HEK293T (cell line): ENCODE results near the gene CSTA.

ENCODE experiments used
- CTCF ChIA-PET: fragments of 350-600 bp; formaldehyde crosslinking; extraction: SDS; loops from one replicate; lab custom pipeline; 2021; ENCODE audit warnings: antibody characterized with exemption, inconsistent platforms; lab: Yijun Ruan, JAX
- POLR2A ChIA-PET: fragments of 350-600 bp; formaldehyde crosslinking; extraction: SDS; loops from one replicate; lab custom pipeline; 2020; ENCODE audit warnings: antibody characterized with exemption, inconsistent platforms; lab: Yijun Ruan, JAX
- DNase-seq: peaks from one replicate; pipeline ENCODE4 v3.0.0; 2012; ENCODE audit warnings: mixed read lengths; ENCODE audit errors: extremely low spot score
- ARNT ChIP-seq: fragments of 450-650 bp; IDR thresholded peaks from 2 replicates; pipeline ENCODE4 v1.6.1; 2017; ENCODE audit warnings: mild to moderate bottlenecking
- BHLHE40 ChIP-seq: fragments of 450-650 bp; IDR thresholded peaks from 2 replicates; pipeline ENCODE4 v1.6.1; 2016; ENCODE audit warnings: mild to moderate bottlenecking, moderate library complexity, borderline replicate concordance
- CTBP1 ChIP-seq: fragments of 450-650 bp; IDR thresholded peaks from 2 replicates; pipeline ENCODE4 v1.6.1; 2016; ENCODE audit warnings: borderline replicate concordance
- ELF4 ChIP-seq: fragments of 450-650 bp; IDR thresholded peaks from 2 replicates; pipeline ENCODE4 v1.6.1; 2017; ENCODE audit warnings: antibody characterized with exemption
- FOXA1 ChIP-seq: fragments of 450-650 bp; IDR thresholded peaks from 2 replicates; pipeline ENCODE4 v1.6.1; 2016; ENCODE audit warnings: mild to moderate bottlenecking
- FOXK2 ChIP-seq: fragments of 450-650 bp; IDR thresholded peaks from 2 replicates; pipeline ENCODE4 v1.6.1; 2016; ENCODE audit warnings: mild to moderate bottlenecking
- FOXM1 ChIP-seq: fragments of 450-650 bp; IDR thresholded peaks from 2 replicates; pipeline ENCODE4 v1.6.1; 2017; ENCODE audit warnings: mild to moderate bottlenecking, borderline replicate concordance
- HDGF ChIP-seq: fragments of 450-650 bp; IDR thresholded peaks from 2 replicates; pipeline ENCODE4 v1.6.1; 2017; ENCODE audit warnings: antibody characterized with exemption, borderline replicate concordance
- L3MBTL2 ChIP-seq: fragments of 450-650 bp; conservative IDR thresholded peaks from 2 replicates; pipeline ENCODE4 v1.6.1; 2016; ENCODE audit warnings: mild to moderate bottlenecking
- LEF1 ChIP-seq: fragments of 450-650 bp; IDR thresholded peaks from 2 replicates; pipeline ENCODE4 v1.6.1; 2017; ENCODE audit warnings: mild to moderate bottlenecking, borderline replicate concordance
- NFRKB ChIP-seq: fragments of 450-650 bp; IDR thresholded peaks from 2 replicates; pipeline ENCODE4 v1.6.1; 2016; ENCODE audit warnings: mild to moderate bottlenecking, moderate library complexity
- PKNOX1 ChIP-seq: fragments of 450-650 bp; IDR thresholded peaks from 2 replicates; pipeline ENCODE4 v1.6.1; 2016
- SP1 ChIP-seq: fragments of 450-650 bp; IDR thresholded peaks from 2 replicates; pipeline ENCODE4 v1.6.1; 2017
- SUZ12 ChIP-seq: fragments of 450-650 bp; IDR thresholded peaks from 2 replicates; pipeline ENCODE4 v1.6.1; 2016; ENCODE audit warnings: mild to moderate bottlenecking
- TARDBP ChIP-seq: fragments of 450-650 bp; IDR thresholded peaks from 2 replicates; pipeline ENCODE4 v1.6.1; 2016
- ZNF384 ChIP-seq: fragments of 450-650 bp; IDR thresholded peaks from 2 replicates; pipeline ENCODE4 v1.6.1; 2016

The CSTA gene

GRCh38 chr3:122315619-122316018, 9.4 kb upstream of the CSTA start:
- ChIA-PET CTCF (interaction anchor here (0.5 to 1.5 kb wide), 2 partner anchors 8 to 9 kb away, joined by 3 to 4 read pairs; no protein-coding TSS in a partner anchor), POLR2A (no interaction called here)
- TF ChIP-seq TARDBP, result no peak
- no peak for TF ChIP-seq LEF1
- TF ChIP-seq BHLHE40, result no peak
- no peak for TF ChIP-seq ELF4
- no peak for TF ChIP-seq SP1
- TF ChIP-seq NFRKB, result no peak
- no peak for TF ChIP-seq CTBP1
- TF ChIP-seq FOXK2, result no peak
- no peak for TF ChIP-seq L3MBTL2
- DNase-seq, result no peak

- no peak for DNase-seq
- CTCF ChIA-PET, result interaction anchor here (1.5 kb wide), 1 partner anchor 10 kb away, joined by 4 read pairs; no protein-coding TSS in a partner anchor
- no peak for TF ChIP-seq BHLHE40
- no peak for TF ChIP-seq TARDBP
- TF ChIP-seq SP1, result no peak
- no peak for TF ChIP-seq PKNOX1
- TF ChIP-seq ZNF384, result no peak
- TF ChIP-seq FOXM1, result no peak
- TF ChIP-seq SUZ12, result no peak
- no peak for TF ChIP-seq ELF4
- TF ChIP-seq LEF1, result no peak
- no peak for TF ChIP-seq ARNT
- TF ChIP-seq CTBP1, result no peak
- no peak for TF ChIP-seq FOXK2
- POLR2A ChIA-PET, result no interaction called here
These were observed 8.7 kb upstream of the CSTA start for GRCh38 chr3:122316368-122316767.

GRCh38 chr3:122318620-122319019, 6.4 kb upstream of the CSTA start:
- TF ChIP-seq FOXK2, result no peak
- TF ChIP-seq NFRKB, result no peak
- TF ChIP-seq SP1, result no peak
- no peak for TF ChIP-seq L3MBTL2
- no peak for TF ChIP-seq CTBP1
- TF ChIP-seq HDGF, result no peak
- TF ChIP-seq ELF4, result no peak
- TF ChIP-seq PKNOX1, result no peak
- no peak for TF ChIP-seq ZNF384
- no peak for TF ChIP-seq ARNT
- no peak for TF ChIP-seq FOXA1
- TF ChIP-seq SUZ12, result no peak
- no peak for TF ChIP-seq LEF1
- POLR2A ChIA-PET, result no interaction called here
- no peak for DNase-seq
- CTCF ChIA-PET, result interaction anchor here (0.6 kb wide), 1 partner anchor 10 kb away, joined by 3 read pairs; no protein-coding TSS in a partner anchor

- TF ChIP-seq LEF1 (no peak), FOXA1 (no peak), L3MBTL2 (no peak), FOXM1 (no peak), BHLHE40 (no peak), FOXK2 (no peak), SUZ12 (no peak), ARNT (no peak), ELF4 (no peak), NFRKB (no peak), PKNOX1 (no peak), CTBP1 (no peak), HDGF (no peak), ZNF384 (no peak), SP1 (no peak), TARDBP (no peak)
- ChIA-PET POLR2A (no interaction called here), CTCF (interaction anchor here (0.6 kb wide), 1 partner anchor 34 kb away, joined by 3 read pairs; no protein-coding TSS in a partner anchor)
- no peak for DNase-seq
These were observed 2.7 kb upstream of the CSTA start for GRCh38 chr3:122322095-122323075.

- CTCF ChIA-PET, result no interaction called here
- POLR2A ChIA-PET, result interaction anchor here (0.7 kb wide), 1 partner anchor 58 kb away, joined by 3 read pairs; the partner anchor contains the start of gene FAM162A
- TF ChIP-seq CTBP1 (no peak), SP1 (no peak), FOXM1 (no peak), L3MBTL2 (no peak), ARNT (no peak), FOXK2 (no peak), LEF1 (no peak), HDGF (no peak), TARDBP (no peak), BHLHE40 (no peak), ZNF384 (no peak), SUZ12 (no peak), NFRKB (no peak), ELF4 (no peak)
- no peak for DNase-seq
These were observed 721 bp downstream of the CSTA start for GRCh38 chr3:122325769-122326168.
